ENCODE data around the gene LRRC61. TPM values are rescaled to one million over a fixed set of nuclear protein-coding genes. Genes with fewer than 3 reads are reported as not detected.

LRRC61 gene
- total and polyA plus RNA-seq, 2 of the 13 experiments (the other 11 are each of a cell fraction or from before 2014, with no cell fraction given) = 33.0 to 34.8 TPM

GRCh38 chr7:150378853-150379440 is 55.8 kb downstream of the LRRC61 start, which contains the start of gene ZNF775 (continued):
- peak; percentile 52; the same call in 1 of the 2 replicates for TF ChIP-seq DMAP1 (CRISPR knock-in tag; IDR thresholded peaks at IDR 0.05)
- TF ChIP-seq CSRNP2 (CRISPR knock-in tag; conservative IDR thresholded peaks at IDR 0.05; ENCODE audit: low read depth) = no peak
- no peak for TF ChIP-seq TCF12 (IDR thresholded peaks at IDR 0.05)
- TF ChIP-seq TCF12 (CRISPR knock-in tag; IDR thresholded peaks at IDR 0.05) = 0 out of 2 replicates have a peak, but pooled peaks have one; percentile 61
- peak; percentile 19 for TF ChIP-seq ASH2L (IDR thresholded peaks at IDR 0.05; ENCODE audit: insufficient read length, low read depth, low read length)
- TF ChIP-seq ZNF614 (CRISPR knock-in tag; IDR thresholded peaks at IDR 0.05; ENCODE audit: borderline replicate concordance) = peak; percentile 68; the same call in 1 of the 2 replicates
- TF ChIP-seq GMEB1 (CRISPR knock-in tag; IDR thresholded peaks at IDR 0.05; ENCODE audit: borderline replicate concordance) = 0 out of 2 replicates have a peak, but pooled peaks have one; percentile 16
- peak; percentile 71; the same call in 1 of the 2 replicates for TF ChIP-seq GABPB1 (CRISPR knock-in tag; IDR thresholded peaks at IDR 0.05)
- peak; percentile 70 for TF ChIP-seq DRAP1 (CRISPR knock-in tag; IDR thresholded peaks at IDR 0.05)
- no peak for TF ChIP-seq E2F5 (CRISPR knock-in tag; conservative IDR thresholded peaks at IDR 0.05)
- TF ChIP-seq ZNF75D (CRISPR knock-in tag; IDR thresholded peaks at IDR 0.05; ENCODE audit: borderline replicate concordance) = no peak
- TF ChIP-seq SRF (IDR thresholded peaks at IDR 0.05; ENCODE audit: low read depth, low read length) = peak; percentile 2; the same call in 1 of the 2 replicates
- peak; percentile 48; the same call in 1 of the 2 replicates for TF ChIP-seq ZGPAT (CRISPR knock-in tag; IDR thresholded peaks at IDR 0.05)
- TF ChIP-seq U2AF1 (optimal IDR thresholded peaks at IDR 0.05; ENCODE audit: low read depth, low read length) = no peak
- TF ChIP-seq ZNF124 (CRISPR knock-in tag; IDR thresholded peaks at IDR 0.05) = no peak; the same call in 1 of the 2 replicates
- TF ChIP-seq CENPT (CRISPR knock-in tag; IDR thresholded peaks at IDR 0.05; ENCODE audit: low read depth) = peak; percentile 46; the same call in 1 of the 2 replicates
- peak; percentile 59 for TF ChIP-seq MED1 (CRISPR knock-in tag; IDR thresholded peaks at IDR 0.05)
- TF ChIP-seq HDAC1 (CRISPR knock-in tag; IDR thresholded peaks at IDR 0.05) = peak; percentile 4; the same call in 1 of the 2 replicates
- TF ChIP-seq NCOA2 (CRISPR knock-in tag; IDR thresholded peaks at IDR 0.05) = peak; percentile 32; the same call in 1 of the 2 replicates
- peak; percentile 39 for TF ChIP-seq PHF5A (CRISPR knock-in tag; IDR thresholded peaks at IDR 0.05; ENCODE audit: low read depth, unreplicated experiment)
- TF ChIP-seq MEIS1 (CRISPR knock-in tag; IDR thresholded peaks at IDR 0.05; ENCODE audit: borderline replicate concordance) = 0 out of 2 replicates have a peak, but pooled peaks have one; percentile 34
- TF ChIP-seq HMG20A (CRISPR knock-in tag; IDR thresholded peaks at IDR 0.05; ENCODE audit: borderline replicate concordance) = peak; percentile 14; the same call in 1 of the 2 replicates
- TF ChIP-seq PAWR (CRISPR knock-in tag; IDR thresholded peaks at IDR 0.05; ENCODE audit: borderline replicate concordance) = no peak
- TF ChIP-seq PHF8 (CRISPR knock-in tag; IDR thresholded peaks at IDR 0.05) = peak; percentile 71
- 0 out of 2 replicates have a peak, but pooled peaks have one; percentile 52 for TF ChIP-seq ZNF567 (CRISPR knock-in tag; IDR thresholded peaks at IDR 0.05; ENCODE audit: borderline replicate concordance)

All from HepG2 (cell line).